NCI-H774 (cell line): Measurements from ENCODE around the gene AKAP7.
"Not testable (repeated sequence)": the region's sequence is repeated elsewhere in the genome, so short reads cannot be mapped to it uniquely, and the experiment has no call there.

ENCODE experiments used
- DNase-seq: peaks from one replicate; lab custom pipeline; 2025; lab: John Stamatoyannopoulos, UW

Gene AKAP7

DNA sequence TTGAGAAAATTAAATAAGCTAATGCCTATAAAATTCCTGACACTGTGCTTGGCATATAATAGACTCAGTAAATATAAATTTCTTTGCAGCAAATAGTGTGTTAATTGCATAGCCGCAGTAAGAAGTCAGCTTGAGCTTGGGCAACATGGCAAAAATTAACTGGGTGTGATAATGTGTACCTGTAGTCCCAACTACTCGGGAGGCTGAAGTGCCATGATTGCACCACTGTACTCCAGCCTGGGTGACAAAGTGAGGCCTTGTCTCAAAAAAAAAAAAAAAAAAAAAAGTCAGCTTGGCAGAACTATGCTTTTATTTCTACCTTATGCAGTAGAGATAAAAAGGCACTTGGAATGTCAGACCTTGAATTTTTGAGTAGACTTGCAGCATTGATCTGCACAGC, 121.8 kb downstream of the AKAP7 start:
- DNase-seq: no peak

DNA sequence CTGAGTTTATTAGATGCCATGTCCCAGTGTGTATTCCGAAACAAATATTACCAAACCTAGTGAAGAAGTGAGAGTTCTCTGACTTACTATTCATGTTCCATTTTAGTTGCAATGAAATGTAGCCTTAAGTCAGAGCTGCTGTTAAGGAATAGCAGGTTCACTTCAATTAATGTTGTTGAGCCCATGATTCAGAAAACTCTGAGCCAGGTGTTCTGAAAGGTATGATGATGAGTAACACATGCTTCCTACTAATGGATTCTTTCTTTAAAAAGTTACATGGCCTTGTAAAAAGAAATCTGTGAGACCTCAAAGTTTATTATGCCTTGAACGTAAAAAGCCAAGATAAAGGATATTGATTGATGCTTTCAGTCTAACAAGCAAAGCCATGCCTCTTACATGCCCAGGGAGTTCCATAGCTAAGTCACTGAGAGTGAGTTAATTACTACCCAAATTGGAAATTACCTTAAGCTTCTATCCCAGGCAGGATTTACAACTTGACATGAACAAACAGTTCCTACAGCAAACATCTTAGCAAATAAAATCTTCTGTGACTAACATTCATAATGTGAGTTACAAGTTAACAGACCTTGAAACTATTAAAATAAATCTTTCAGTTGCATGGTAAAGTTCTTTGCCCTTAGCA, 122.9 kb downstream of the AKAP7 start:
- no peak for DNase-seq

DNA sequence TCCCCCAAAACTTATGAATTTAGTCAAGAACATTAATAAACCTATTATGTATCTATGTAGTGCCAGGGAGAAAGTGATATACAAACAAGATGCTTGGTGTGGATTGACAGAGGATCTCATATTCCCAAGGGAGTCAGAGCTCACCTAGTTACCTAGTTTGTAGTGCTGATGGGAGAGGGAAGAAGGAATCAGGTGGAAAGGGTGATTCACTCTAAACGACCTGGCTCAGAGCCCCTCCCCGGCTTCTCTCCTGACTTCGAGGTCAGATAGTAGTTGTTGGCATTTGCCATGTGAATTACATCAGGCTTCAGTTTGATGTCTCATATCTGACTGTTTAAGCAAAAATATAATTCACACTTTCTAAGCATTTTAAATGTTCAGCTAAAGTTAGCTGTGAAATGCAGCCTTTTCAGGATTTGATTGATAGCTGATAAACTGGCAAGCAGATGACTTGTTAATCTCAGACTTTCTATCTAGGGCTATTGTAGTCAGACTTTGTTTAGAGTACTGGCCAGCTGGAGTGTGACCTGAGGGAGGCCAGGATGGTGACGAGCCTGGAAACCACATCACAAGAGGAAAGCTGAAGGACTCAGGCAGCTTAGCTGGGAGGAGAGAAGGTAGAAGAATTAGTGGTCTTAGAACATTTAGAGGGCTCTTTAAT, 123.7 kb downstream of the AKAP7 start:
- DNase-seq: no peak

DNA sequence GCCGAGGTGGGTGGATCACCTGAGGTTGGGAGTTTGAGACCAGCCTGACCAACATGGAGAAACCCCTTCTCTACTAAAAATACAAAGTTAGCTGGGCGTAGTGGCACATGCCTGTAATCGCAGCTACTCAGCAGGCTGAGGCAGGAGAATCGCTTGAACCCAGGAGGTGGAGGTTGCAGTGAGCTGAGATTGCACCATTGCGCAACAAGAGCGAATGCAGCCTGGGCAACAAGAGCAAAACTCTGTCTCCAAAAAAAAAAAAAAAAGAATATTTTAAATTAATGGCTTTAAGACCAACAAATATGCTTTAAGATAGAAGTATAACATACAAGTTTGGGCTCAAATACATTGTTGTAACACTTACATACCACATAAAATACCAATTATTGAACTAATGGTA, 125.7 kb downstream of the AKAP7 start:
- DNase-seq: not testable (repeated sequence)

DNA sequence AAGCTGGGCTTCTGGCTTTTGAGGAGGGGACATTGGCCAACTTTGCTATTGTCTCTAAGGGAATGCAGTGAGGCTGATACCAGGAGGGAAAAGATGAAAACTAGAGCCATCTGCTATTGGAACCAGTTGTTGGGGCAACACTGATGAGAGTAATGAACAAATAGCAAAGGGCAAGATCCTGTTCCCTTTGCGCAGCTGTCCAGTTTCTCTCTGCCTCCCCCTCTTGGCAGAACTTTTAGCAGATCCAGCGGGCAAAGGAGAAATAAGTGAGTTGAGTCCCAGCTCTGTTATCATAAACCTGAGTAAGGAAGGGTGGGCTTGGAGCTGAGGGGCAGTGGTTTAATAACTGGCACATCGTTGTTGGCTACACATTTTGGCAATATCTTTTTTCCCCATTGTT, 126.8 kb downstream of the AKAP7 start:
- no peak for DNase-seq

DNA sequence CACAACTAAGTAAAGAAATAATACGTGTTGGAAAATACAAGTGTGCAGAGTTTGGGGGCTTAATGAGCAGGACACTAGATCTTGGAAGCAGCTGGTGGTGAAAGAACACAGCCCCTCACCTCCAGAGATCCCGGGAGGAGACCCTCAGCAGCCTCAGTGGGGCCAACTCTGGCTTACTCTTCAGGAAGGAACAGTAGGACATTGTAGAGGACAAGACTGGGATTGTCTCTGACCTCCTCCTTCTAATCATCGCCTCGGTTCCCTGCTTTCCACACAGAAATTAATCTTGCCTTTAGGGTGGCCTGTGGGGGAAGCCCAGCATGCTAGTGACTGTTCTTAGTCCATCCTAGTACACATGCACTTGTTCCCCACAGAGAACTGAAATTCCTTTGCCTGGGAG, 130.7 kb downstream of the AKAP7 start:
- DNase-seq: no peak

DNA sequence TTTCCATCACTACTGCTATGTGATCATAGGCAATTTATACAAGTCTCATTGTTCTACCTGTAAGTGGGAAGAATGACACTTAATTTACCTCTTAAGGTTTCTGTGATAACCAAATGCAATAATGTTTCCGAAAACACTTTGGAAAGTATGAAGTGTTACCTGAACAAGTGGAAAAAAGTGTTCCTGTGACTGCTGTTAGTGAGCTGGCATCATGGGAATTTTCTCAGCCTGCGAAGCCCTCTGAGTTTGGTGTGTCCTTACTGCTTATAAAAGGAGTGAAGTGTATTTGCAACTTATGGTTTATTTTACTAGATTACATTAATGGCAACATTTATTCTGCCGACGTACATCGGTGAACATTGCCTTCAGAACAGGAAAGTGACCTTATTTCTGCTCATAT, 133.0 kb downstream of the AKAP7 start:
- DNase-seq: no peak

DNA sequence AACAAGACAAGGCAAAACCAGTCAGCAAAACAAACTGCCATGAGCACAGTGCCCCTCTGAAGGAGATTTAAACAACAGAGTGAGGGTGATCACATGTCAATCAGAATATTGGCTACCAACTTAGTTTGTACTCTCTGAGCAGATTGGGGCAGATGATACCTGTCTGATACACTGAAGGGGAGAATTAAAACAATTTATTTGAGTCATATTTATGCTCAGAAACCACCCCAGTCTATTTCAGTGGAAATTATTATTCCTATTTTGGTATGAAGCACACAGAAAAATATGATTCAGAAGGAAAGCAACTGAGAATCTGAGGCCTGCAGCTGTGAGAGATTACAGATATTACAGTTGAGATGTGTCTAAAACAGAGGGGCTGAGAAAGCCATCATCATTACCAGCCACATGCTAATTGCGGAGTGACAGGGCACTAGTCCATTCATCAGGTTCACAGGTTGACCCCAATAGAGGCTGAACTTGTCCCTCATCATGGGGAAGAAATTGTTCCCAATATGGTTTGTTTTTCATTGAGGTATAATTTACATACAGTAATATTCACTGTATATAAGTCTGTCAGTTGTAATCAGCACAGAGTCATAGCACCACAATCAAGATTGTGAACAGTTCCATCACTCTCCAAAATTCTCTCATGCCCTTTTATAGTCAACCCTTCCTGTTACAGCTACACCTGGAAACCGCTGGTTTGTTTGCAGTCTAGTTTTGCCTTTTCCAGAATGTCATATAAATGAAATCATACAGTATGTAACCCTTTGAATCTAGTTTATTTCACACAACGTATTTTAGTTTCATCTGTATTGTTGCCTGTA, 134.5 kb downstream of the AKAP7 start:
- DNase-seq: no peak

DNA sequence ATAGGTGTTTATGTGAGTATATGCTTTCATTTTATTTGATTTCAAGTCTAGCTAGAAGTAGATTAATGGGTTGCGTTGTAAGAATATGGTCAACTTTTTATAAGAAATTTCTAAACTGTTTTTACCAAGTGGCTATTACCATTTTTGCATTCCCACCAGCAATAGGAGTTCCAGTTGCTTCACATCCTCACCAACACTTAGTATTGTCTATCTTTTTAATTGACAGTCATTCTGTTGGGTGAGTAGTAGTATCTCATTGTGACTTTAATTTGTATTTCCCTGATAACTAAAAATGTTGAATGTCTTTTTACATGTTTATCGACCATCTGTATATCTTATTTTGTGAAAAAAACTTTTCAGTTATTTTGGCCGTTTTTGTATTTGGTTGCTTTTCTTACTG, 135.3 kb downstream of the AKAP7 start:
- no peak for DNase-seq

DNA sequence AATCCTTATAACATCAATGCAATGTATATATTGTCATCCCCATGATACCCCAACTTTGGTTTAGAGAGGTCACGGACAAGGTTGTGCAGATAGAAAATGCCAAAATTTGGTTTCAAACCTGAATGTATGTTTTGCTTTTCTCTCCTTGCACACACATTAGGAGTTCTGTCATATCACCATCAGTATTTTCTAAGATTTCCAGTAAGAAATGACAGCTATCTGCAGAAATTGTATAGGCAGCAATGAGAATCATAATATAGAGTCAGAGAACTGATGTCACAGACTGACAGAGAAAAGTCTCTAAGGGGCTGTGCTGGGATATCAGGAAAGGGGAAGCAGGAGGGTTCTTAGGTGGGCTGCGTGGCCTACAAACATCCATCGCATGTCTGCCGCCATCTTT, 140.0 kb downstream of the AKAP7 start:
- DNase-seq: no peak

DNA sequence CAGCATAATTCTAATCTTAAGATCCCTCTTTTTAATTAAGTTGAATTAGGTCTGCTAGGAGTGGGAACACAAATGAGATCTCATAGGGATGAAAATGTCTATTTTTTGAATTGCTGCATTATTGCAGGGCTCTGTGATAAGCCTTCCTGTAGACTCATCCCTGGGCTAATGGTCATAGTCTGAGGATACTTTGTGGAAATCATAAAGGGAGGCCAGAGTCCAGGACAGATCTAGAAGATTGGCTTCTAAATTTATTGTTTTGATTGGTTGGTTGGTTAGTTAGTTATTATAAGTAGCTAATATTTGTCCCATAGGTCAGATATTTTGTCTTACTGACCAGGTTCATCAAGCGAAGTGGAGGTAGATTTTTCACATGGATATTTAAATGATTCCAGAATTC, 142.3 kb downstream of the AKAP7 start:
- DNase-seq: no peak

DNA sequence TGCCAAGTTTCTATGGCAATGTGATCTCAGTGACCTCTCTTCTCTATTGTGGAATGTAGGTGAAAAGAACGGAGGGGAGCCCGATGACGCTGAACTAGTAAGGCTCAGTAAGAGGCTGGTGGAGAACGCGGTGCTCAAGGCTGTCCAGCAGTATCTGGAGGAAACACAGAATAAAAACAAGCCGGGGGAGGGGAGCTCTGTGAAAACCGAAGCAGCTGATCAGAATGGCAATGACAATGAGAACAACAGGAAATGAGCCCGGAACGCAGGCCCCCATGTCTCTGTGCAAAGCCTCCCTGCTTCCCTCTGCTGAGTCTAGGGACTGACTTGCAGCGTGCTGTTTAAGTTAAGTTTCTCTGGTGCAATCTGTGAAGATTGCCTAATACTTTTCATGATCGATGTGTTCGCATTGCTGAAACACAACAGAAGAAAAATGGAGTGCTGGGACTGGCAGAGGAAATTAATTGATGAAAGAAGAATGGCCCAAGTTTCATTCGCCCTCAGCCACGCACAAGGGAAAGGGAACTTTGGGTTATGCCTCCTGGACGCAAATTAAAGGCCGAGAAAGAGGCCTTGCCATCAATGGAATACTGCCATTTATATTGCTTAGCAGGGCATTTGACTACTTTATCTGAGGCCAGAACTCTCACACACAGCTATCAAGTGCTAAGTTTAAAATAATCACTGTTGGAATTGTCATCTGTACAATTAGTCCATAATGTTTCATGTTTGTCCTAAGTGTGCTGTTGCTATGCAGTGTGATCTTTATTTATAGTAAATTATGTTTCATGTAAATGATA, 146.4 kb downstream of the AKAP7 start:
- DNase-seq: no peak

DNA sequence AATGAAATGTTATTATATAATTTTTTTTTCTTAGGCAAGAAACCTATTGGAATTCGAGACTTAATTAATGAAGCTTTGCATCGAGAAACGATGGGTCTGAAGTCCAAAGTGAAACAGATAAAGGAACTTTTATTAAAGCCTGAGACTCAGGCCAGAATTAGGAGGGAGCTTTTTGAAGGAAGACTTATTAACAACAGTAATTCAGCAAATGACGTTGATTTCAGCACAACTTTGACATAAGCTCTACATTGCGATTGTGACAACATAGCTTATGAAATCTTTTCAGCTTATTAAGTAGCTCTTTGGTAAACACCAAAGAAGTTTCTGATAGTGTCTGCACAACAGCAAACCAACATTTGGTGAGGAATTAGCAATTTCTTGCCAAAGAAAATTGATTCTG, 147.1 kb downstream of the AKAP7 start:
- no peak for DNase-seq

DNA sequence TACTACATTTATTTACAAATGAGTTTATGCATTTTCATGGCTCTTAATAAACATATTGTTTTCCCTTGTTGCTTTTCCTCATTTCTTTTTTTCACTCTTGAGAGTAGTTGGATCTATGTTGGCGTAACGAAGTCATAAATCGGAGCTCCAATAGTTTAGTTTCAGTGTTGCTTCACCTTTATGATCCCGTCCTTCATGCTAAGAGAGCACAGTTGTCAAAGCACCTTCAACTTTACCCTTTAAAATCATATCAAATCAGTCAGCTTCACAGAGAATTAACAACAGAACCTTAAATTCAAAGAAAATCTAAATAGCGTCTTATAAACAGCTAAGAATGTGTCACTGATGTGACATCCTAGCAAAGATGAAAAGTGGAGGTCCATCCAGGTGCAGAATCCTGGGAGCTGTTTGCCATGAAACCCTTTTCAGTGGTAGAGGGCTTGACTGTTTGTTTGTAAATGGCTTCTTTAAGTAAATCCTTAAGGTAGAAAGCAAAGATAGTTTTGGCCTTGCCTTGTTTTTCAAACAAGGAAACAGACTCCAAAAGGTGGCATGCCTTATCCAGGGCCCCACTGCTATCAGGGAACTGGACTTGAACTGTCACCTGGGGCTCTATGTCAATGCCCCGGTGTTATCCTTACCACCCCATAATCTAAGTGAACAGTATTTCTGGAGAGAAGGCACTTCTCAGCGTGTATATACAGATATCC, 148.4 kb downstream of the AKAP7 start:
- DNase-seq: no peak

DNA sequence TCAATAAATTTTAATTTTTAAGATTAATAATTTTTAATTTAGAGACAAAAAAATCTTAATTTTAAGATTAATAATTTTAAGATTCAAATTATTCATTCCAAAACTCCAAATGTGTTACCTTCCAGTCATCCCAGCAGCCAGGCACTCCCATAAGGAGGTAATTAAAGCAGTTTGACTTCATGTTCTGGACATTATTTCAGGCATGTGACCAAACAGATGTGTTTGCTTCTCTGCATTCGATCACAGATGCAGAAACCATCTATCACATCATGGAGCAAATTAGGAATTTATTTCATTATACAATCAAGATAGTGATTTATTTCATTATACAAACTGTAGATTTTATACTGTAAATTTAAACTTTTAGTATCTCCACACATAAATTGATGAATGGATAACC, 150.3 kb downstream of the AKAP7 start:
- DNase-seq: no peak

DNA sequence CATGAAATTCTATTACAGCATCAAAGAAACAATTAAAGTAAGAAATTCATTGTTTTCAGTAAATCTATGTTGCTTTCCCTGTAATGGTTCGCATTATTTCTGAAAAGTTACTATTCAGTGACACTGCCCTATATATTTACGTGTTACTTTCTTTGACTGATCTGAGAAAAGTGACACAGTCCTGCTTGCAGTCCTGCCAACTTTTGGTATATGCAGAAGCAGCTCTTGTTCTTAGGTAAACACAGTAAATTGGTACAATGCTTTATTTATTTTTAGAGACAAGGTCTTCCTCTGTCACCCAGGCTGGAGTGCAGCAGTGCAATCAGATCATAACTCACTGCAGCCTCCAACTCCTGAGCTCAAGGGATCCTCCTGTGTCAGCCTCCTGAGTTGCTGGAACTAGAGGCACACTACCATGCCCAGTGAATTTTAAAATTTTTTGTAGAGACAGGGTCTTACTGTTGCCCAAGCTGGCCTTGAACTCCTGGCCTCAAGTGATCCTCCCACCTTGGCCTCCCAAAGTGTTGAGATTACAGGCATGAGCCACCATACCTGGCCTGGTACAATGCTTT, 151.3 kb downstream of the AKAP7 start:
- no peak for DNase-seq

DNA sequence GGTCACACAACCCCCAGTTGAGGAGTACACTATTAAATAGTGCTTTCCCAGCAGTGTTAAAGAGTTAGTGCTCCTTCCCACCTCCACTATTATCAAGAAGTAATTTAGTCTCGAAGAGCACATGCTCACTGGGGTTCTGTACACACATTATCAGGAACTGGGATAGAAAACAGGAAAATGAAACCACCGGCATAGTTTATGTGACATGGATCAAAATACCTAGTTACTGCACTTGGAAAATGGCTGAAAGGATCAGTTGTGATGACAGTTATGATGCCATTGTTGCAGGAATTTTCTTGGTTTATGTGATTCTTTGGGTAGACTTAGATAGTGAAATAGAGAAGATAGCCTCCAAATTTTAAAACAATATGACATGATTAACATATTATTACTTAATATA, 152.9 kb downstream of the AKAP7 start:
- no peak for DNase-seq

DNA sequence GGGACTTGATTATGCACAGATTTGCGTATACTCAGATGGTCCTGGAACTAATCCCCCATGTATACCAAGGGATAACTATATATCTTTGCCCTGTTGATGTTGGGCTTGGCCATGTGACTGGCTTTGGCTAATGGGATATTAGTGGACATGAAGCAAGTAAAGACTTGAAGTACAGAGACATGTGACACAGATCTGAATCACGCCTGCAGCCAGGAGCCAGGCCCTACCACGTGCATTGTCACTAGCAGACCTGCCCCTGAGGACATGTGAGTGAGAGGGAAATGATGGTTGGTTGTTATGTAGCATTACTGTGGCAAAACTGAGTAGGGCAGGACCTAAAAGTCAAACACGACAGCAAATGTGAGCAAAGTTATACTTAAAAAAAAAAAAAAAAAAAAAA, 155.7 kb downstream of the AKAP7 start:
- no peak for DNase-seq

DNA sequence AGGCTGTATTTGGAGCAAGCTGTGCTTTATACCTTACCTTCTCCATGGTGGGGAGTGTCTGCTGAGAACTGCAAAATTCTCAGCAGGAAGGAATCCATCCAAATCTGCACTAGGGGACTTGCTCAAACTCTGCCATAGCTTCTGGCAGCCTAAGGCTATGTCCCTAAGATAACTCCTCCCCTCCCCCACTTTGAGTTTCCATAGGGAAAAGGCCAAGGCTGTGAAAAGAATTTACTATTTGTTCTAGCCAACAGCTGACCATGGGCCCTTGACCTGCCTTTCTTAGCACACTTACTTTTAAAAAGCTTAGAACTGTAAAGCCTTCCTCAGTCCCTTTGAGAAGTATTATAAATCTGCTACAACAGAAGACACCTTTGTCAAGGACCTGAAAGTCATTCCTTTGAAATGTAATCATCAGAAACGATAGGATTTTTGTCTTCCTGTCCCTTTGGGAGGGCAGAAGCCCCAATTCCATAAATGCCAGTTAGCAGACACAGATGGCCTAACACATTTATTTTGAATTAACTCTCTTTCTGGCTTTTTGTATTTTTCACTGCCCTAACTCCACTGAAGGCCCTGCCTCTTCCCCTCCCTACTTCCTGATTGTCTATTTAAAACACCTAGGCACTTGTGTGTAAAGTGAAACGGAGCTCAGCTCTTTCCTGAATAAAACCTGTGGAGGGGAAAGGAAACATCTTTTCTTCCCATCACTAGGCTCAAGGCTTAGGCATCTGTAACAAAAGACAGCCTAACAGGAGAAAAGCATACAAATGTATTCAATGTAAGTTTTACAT, 157.1 kb downstream of the AKAP7 start:
- no peak for DNase-seq

DNA sequence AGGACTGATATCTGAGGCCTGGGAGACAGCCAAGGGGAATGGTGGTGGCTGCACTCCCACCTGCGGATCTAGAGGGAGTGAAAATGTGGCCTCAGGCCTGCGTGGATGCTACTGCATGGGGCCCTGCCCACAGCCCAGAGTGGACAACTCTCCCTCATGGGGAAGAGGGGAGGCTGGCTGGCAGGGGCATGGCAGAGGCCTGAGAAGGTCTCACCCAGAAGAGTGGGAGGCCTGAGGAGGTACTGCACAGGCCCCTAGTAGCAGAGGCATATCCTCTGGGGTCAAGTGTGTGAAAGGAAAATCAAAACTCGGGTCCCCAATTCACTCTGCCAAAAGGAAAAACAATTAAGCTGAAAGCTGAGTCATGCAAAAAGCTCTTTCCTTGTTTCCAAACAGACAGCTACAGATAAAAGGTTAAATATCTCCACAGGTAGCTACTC, 158.2 kb downstream of the AKAP7 start:
- no peak for DNase-seq

DNA sequence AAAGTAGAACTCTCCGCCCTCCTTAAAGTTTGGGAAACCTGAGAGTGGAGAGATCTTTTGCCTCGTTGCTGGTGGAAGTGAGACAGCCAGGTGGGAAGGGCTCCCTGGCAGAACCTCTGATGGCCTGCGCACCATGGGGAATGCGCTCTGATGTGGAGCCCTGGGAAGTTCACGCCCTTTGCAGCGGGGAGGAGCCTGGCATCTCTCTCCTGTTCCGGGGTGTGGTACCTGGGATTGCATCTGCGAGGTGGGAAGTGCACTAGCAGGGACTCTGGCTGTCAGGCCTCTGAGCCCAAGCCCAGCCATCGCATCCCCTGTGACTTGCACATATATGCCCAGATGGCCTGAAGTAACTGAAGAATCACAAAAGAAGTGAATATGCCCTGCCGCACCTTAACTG, 159.8 kb downstream of the AKAP7 start:
- no peak for DNase-seq
